K562 (cell line): ENCODE data around the gene FKBP7. TPM values are rescaled to one million over a fixed set of nuclear protein-coding genes. Genes with fewer than 3 reads are reported as not detected.

Experiments used
- CHCHD3 ChIP-seq: fragments of 250-450 bp; sonication (Bioruptor Pico); IDR thresholded peaks from 2 replicates; pipeline ENCODE4 v2.1.2; 2022; ENCODE audit warnings: mild to moderate bottlenecking
- DEAF1 ChIP-seq: fragments of 450-650 bp; formaldehyde crosslinking; IDR thresholded peaks from 2 replicates; pipeline ENCODE4 v1.4.0; 2020; ENCODE audit warnings: mild to moderate bottlenecking, moderate library complexity
- E2F8 ChIP-seq: fragments of 450-650 bp; IDR thresholded peaks from 2 replicates; pipeline ENCODE4 v1.7.1; 2018; ENCODE audit warnings: mild to moderate bottlenecking, low read depth; ENCODE audit not compliant: partially characterized antibody
- ETS1 ChIP-seq: conservative IDR thresholded peaks from 2 replicates; pipeline ENCODE4 v1.6.1; 2011; ENCODE audit warnings: low read depth, mild to moderate bottlenecking, low read length; ENCODE audit not compliant: control insufficient read depth
- GTF2A2 ChIP-seq: IDR thresholded peaks from 2 replicates; pipeline ENCODE4 v1.6.1; 2016; ENCODE audit warnings: mild to moderate bottlenecking, missing genetic modification characterization, missing compliant biosample characterization
- HNRNPK ChIP-seq: fragments of 200-400 bp; formaldehyde crosslinking; IDR thresholded peaks from one replicate; pipeline ENCODE4 v1.6.1; 2018; ENCODE audit warnings: mild to moderate bottlenecking, low read depth, low read length; ENCODE audit not compliant: poor library complexity, severe bottlenecking
- KDM4B ChIP-seq, 2 experiments: fragments of 450-650 bp in 1 of 2; sonication (generic) in 1 of 2; IDR thresholded peaks; 2 replicates each; pipeline ENCODE4 v1.6.1; 2016 to 2017; ENCODE audit warnings: borderline replicate concordance in 2 of 2, antibody characterized with exemption in 1 of 2, low read depth in 1 of 2, mild to moderate bottlenecking in 1 of 2
- MTA2 ChIP-seq: fragments of 450-650 bp; IDR thresholded peaks from 2 replicates; pipeline ENCODE4 v1.6.1; 2016; ENCODE audit warnings: low read depth
- PHB2 ChIP-seq: fragments of 450-650 bp; IDR thresholded peaks from 2 replicates; pipeline ENCODE4 v1.6.1; 2017; ENCODE audit warnings: low read depth
- PREB ChIP-seq: sonication (generic); formaldehyde crosslinking; IDR thresholded peaks from 2 replicates; pipeline ENCODE4 v1.8.1; 2023; ENCODE audit warnings: mild to moderate bottlenecking, missing genetic modification reagents
- PYGO2 ChIP-seq: fragments of 450-650 bp; IDR thresholded peaks from 2 replicates; pipeline ENCODE4 v1.6.1; 2016; ENCODE audit warnings: mild to moderate bottlenecking, missing genetic modification characterization, moderate library complexity, missing compliant biosample characterization
- RBFOX2 ChIP-seq: fragments of 200-400 bp; formaldehyde crosslinking; IDR thresholded peaks from 2 replicates; pipeline ENCODE4 v1.6.1; 2017; ENCODE audit warnings: low read depth, mild to moderate bottlenecking, low read length, moderate library complexity
- TAF15 ChIP-seq: fragments of 200-400 bp; formaldehyde crosslinking; IDR thresholded peaks from 2 replicates; pipeline ENCODE4 v1.6.1; 2017; ENCODE audit warnings: mild to moderate bottlenecking, low read depth, low read length, moderate library complexity
- THRAP3 ChIP-seq: fragments of 450-650 bp; IDR thresholded peaks from 2 replicates; pipeline ENCODE4 v1.6.1; 2016; ENCODE audit warnings: mild to moderate bottlenecking, inconsistent platforms, borderline replicate concordance
- ZEB2 ChIP-seq: fragments of 450-650 bp; IDR thresholded peaks from 2 replicates; pipeline ENCODE4 v1.6.1; 2016
- ZFPM2 ChIP-seq: fragments of 250-450 bp; sonication (Bioruptor Pico); IDR thresholded peaks from 2 replicates; pipeline ENCODE4 v1.5.1; 2022; ENCODE audit warnings: mild to moderate bottlenecking
- ZNF133 ChIP-seq: fragments of 250-450 bp; sonication (Bioruptor Pico); IDR thresholded peaks from 2 replicates; pipeline ENCODE4 v1.4.0; 2020; ENCODE audit warnings: mild to moderate bottlenecking
- ZNF263 ChIP-seq: sonication (generic); formaldehyde crosslinking; IDR thresholded peaks from 2 replicates; pipeline ENCODE4 v1.8.0; 2022; ENCODE audit warnings: mild to moderate bottlenecking, missing genetic modification reagents, borderline replicate concordance
- polyA plus RNA-seq, 8 experiments: library from polyadenylated mRNA; depleted of rRNA in 4 of 8; stranded (reverse) in 5 of 8; unstranded in 3 of 8; fragments of >200 nt; fragmentation: Nextera tagmentation in 2 of 8; fragmentation: Illumina TruSeq in 1 of 8; extraction: Ambion mirVana in 2 of 8; extraction: Trizol in 1 of 8; gene quantifications; 2 replicates each; pipeline versions ENCODE4 v1.2.1 to v1.2.3, GENCODE V29; 2011 to 2014; ENCODE audit warnings: inconsistent platforms in 1 of 8, missing spikeins in 1 of 8
- total RNA-seq, 7 experiments: library from RNA; depleted of rRNA in 6 of 7; stranded (reverse); fragments of >200 nt in 6 of 7; fragmentation: Illumina TruSeq in 2 of 7; extraction: Trizol in 2 of 7; gene quantifications; 2 replicates each; pipeline versions ENCODE4 v1.2.1 to v1.2.3, GENCODE V29; 2011 to 2021; ENCODE audit warnings: low replicate concordance in 1 of 7

FKBP7 gene
- total and polyA plus RNA-seq, 9 of the 15 experiments (the other 6 are each of a cell fraction or from before 2014, with no cell fraction given) = 6.1 to 23.2 (median 19.0) TPM

GRCh38 chr2:178414266-178415247, 63.8 kb downstream of the FKBP7 start (continued):
- TF ChIP-seq ETS1 (0 out of 2 replicates have a peak, but pooled peaks have one; percentile 41), E2F8 (peak; percentile 77), PREB (CRISPR knock-in tag) (no peak; the same call in 1 of the 2 replicates), ZNF263 (CRISPR knock-in tag) (peak; percentile 70; the same call in 1 of the 2 replicates), CHCHD3 (CRISPR knock-in tag) (no peak), ZNF133 (CRISPR knock-in tag) (no peak), PHB2 (no peak), PYGO2 (tag) (no peak), KDM4B (IDR thresholded peaks at IDR 0.05; ENCODE audit: borderline replicate concordance in 2 of 2, low read depth in 1 of 2) (peak in 1 of 2 experiments; percentile 34; a peak in 1 of 4 replicates), THRAP3 (no peak), MTA2 (no peak), ZFPM2 (CRISPR knock-in tag) (no peak), ZEB2 (peak; percentile 48; the same call in 1 of the 2 replicates), RBFOX2 (peak; percentile 47; the same call in 1 of the 2 replicates), GTF2A2 (no peak), HNRNPK (no peak), DEAF1 (CRISPR knock-in tag) (peak; percentile 92), TAF15 (no peak)
